Heart right ventricle (tissue), 16 donors: ENCODE data around the gene TRABD2B. TPM values are rescaled to one million over a fixed set of nuclear protein-coding genes. Genes with fewer than 3 reads are reported as not detected.

Experiments used
- ATAC-seq, 8 donors: fragments of 200-7000 bp; cut with Tn5 transposase; one replicate each; pipeline ENCODE4 v1.9.1; 2020; ENCODE audit warnings: mild to moderate bottlenecking in 8 of 8, moderate library complexity in 8 of 8, moderate number of reproducible peaks in 1 of 8
- DNase-seq, 2 donors: peaks; one replicate each; pipeline ENCODE4 v3.0.0-alpha.2; 2020
- H3K27ac ChIP-seq, 10 donors: fragments of 200-600 bp; sonication (generic) in 2 of 10; one replicate each; pipeline versions ENCODE4 v1.5.0 to v1.8.0; 2020 to 2022; ENCODE audit warnings: mild to moderate bottlenecking in 3 of 10
- H3K27me3 ChIP-seq, 7 donors: fragments of 200-600 bp; one replicate each; pipeline ENCODE4 v1.8.0; 2021 to 2022; ENCODE audit warnings: mild to moderate bottlenecking in 2 of 7
- H3K36me3 ChIP-seq, 9 donors: fragments of 200-600 bp; sonication (generic) in 1 of 9; one replicate each; pipeline versions ENCODE4 v1.5.0 to v1.8.0; 2020 to 2022; ENCODE audit warnings: mild to moderate bottlenecking in 2 of 9
- H3K4me1 ChIP-seq, 9 donors: fragments of 200-600 bp; sonication (generic) in 1 of 9; one replicate each; pipeline versions ENCODE4 v1.5.0 to v1.8.0; 2020 to 2022; ENCODE audit warnings: mild to moderate bottlenecking in 4 of 9
- H3K4me3 ChIP-seq, 10 donors: fragments of 200-600 bp; sonication (generic) in 2 of 10; one replicate each; pipeline versions ENCODE4 v1.5.0 to v1.8.0; 2020 to 2022; ENCODE audit warnings: mild to moderate bottlenecking in 7 of 10, moderate library complexity in 2 of 10
- H3K9me3 ChIP-seq, 11 donors: fragments of 200-600 bp in 10 of 11; sonication (generic) in 2 of 11; one replicate each; pipeline versions ENCODE4 v1.5.0 to v1.8.0; 2013 to 2022; ENCODE audit warnings: mild to moderate bottlenecking in 2 of 11, control low read depth in 1 of 11, moderate library complexity in 1 of 11
- CTCF ChIP-seq, 9 donors: fragments of 200-600 bp; sonication (generic) in 2 of 9; IDR thresholded peaks; one replicate each; pipeline versions ENCODE4 v1.5.0 to v1.8.0; 2021 to 2022; ENCODE audit warnings: antibody characterized with exemption in 9 of 9, mild to moderate bottlenecking in 5 of 9, moderate library complexity in 1 of 9
- WGBS, 2 donors: extraction: QIAGEN DNeasy Blood & Tissue Kit; methylation state at CpG; one replicate each; pipeline ENCODE4 v1.1.7; 2013; ENCODE audit warnings: inconsistent platforms in 1 of 2; 5-methylcytosine and 5-hydroxymethylcytosine counted together
- intact Hi-C, 10 donors: fragments of 100-400 bp; cut with DNase I; formaldehyde crosslinking; loops; one replicate each; pipeline versions ENCODE4 v1.11.1 to v1.14.2; 2022
- polyA plus RNA-seq, 2 donors: library from polyadenylated mRNA; stranded (reverse); fragments of 200-250 nt; gene quantifications; one replicate each; pipeline ENCODE4 v1.2.3, GENCODE V29; 2013
- total RNA-seq, 10 donors: library from RNA; stranded (reverse); fragmentation: NEBNext Ultra II Directional in 3 of 10; extraction: Animal tissue kit (Norgen Biotek cat#: 25700) in 3 of 10; gene quantifications; one replicate each; pipeline versions ENCODE4 v1.2.1 to v1.2.4, GENCODE V29; 2021 to 2023
- donor health status: Arrhythmogenic right ventricular cardiomyopathy.
- donor health status: ischemic (EF 13 %, LVEDD 7.1; RV severe dilation, severe dysfunction).
- donor health status: healthy with polysubstance abuse.
- donor health status: DM: no; HTN: yes; CAD: no.
- donor health status: DM: no; HTN: no; CAD: no.
- donor health status: ischemic (EF 25% LVEDD 6.9; RV normal size, moderate dysfunction).
- donor health status: ischemic (EF 25% LVEDD 5.7; RV mildly dilated, moderate dysfunction).
- donor health status: healthy.
- donor health status: DM: yes; HTN: yes; CAD: no.
- donor health status: Ischemic cardiomyopathy.
- donor health status: ischemic (EF 35%, LVEDD 5.7; RV mildly dilated, moderate dysfunction).
- donor health status: nonischemic (EF 11% LVEDD 7.7; RV severe dilation, severe dysfunction).
- donor health status: DM: yes; HTN: yes; CAD: no.
- donor health status: PGD.
- donor health status: ischemic (EF 29% LVEDD 5.4; RV normal size, mild dysfunction).
- donor health status: nonischemic (EF 23%, LVEDD 6.1; RV moderate dilation, normal function).

Gene TRABD2B
- total and polyA plus RNA-seq, 12 donors: 0.21 to 1.1 (median 0.53) TPM

- no peaks in the 10 kb centered on the region for H3K36me3 ChIP-seq
- H3K27ac ChIP-seq: no peak overlapping the region
- peaks cover 0 to 14% (median 0%) of the 10 kb centered on the region in 7 donors for H3K27me3 ChIP-seq
- H3K4me1 ChIP-seq: peaks cover 0 to 19% (median 4%) of the 10 kb centered on the region in 9 donors
- no peak overlapping the region for H3K4me3 ChIP-seq
- no peaks in the 10 kb centered on the region for H3K9me3 ChIP-seq
- DNase-seq (no peak), ATAC-seq (no peak)
- 82 to 88% methylated on average over 3 of the region's 3 CpGs for WGBS, 2 donors
- TF ChIP-seq CTCF (IDR thresholded peaks at IDR 0.05): no peak
- intact Hi-C loops: no loop called here
Observed at GRCh38 chr1:47919113-47919833, 77.9 kb downstream of the TRABD2B start.

- H3K4me3 ChIP-seq: no peak overlapping the region
- ATAC-seq: peak in 5 of 8 donors; percentile 8 to 63 (median 53)
- intact Hi-C loops: no loop called here
Observed at GRCh38 chr1:47918257-47918867, 78.8 kb downstream of the TRABD2B start.

GRCh38 chr1:47917687-47918086 is 79.5 kb downstream of the TRABD2B start:
- 96 to 97% methylated on average over 3 of the region's 3 CpGs for WGBS, 2 donors
- intact Hi-C loops: no loop called here
- ATAC-seq (no peak), DNase-seq (no peak)
- H3K4me3 ChIP-seq: no peak overlapping the region
- TF ChIP-seq CTCF (IDR thresholded peaks at IDR 0.05): no peak
- no peak overlapping the region for H3K27ac ChIP-seq
- H3K9me3 ChIP-seq: no peaks in the 10 kb centered on the region
- peaks cover 0 to 19% (median 4%) of the 10 kb centered on the region in 9 donors for H3K4me1 ChIP-seq
- H3K36me3 ChIP-seq: no peaks in the 10 kb centered on the region
- H3K27me3 ChIP-seq: peaks cover 0 to 12% (median 0%) of the 10 kb centered on the region in 7 donors

More at GRCh38 chr1:47918257-47918867, 78.8 kb downstream of the TRABD2B start:
- DNase-seq: peak in 1 of 2 donors; percentile 16
- 48 to 50% methylated on average over 8 of the region's 8 CpGs for WGBS, 2 donors
- Histone ChIP-seq H3K4me1 (peaks cover 0 to 19% (median 4%) of the 10 kb centered on the region in 9 donors), H3K36me3 (no peaks in the 10 kb centered on the region), H3K27me3 (peaks cover 0 to 17% (median 0%) of the 10 kb centered on the region in 7 donors), H3K27ac (no peak overlapping the region), H3K9me3 (no peaks in the 10 kb centered on the region)
- no peak for TF ChIP-seq CTCF (IDR thresholded peaks at IDR 0.05)

- ATAC-seq: no peak
- 72 to 73% methylated on average over 13 of the region's 13 CpGs for WGBS, 2 donors
Observed at GRCh38 chr1:47915677-47916353, 81.4 kb downstream of the TRABD2B start.

More at GRCh38 chr1:47915677-47916353, 81.4 kb downstream of the TRABD2B start:
- Histone ChIP-seq H3K9me3 (no peaks in the 10 kb centered on the region), H3K4me3 (no peak overlapping the region), H3K36me3 (no peaks in the 10 kb centered on the region), H3K4me1 (peaks cover 0 to 19% (median 4%) of the 10 kb centered on the region in 9 donors), H3K27ac (no peak overlapping the region), H3K27me3 (peaks cover 0 to 15% (median 0%) of the 10 kb centered on the region in 7 donors)
- intact Hi-C loops: no loop called here
- DNase-seq: no peak
- TF ChIP-seq CTCF (IDR thresholded peaks at IDR 0.05): no peak
